Heart left ventricle (tissue), 16 donors: ENCODE data around the gene DENND1B. TPM values are rescaled to one million over a fixed set of nuclear protein-coding genes. Genes with fewer than 3 reads are reported as not detected.

Experiments
- ATAC-seq, 4 donors: fragments of 200-7000 bp; cut with Tn5 transposase; one replicate each; pipeline ENCODE4 v1.9.1; 2020 to 2022; ENCODE audit warnings: moderate library complexity in 4 of 4, mild to moderate bottlenecking in 3 of 4, moderate number of reproducible peaks in 1 of 4
- DNase-seq, 5 donors: peaks; one replicate each; pipeline ENCODE4 v3.0.0-alpha.2; 2020
- H3K27ac ChIP-seq, 12 donors: fragments of 200-600 bp; sonication (generic) in 4 of 12; one replicate each; pipeline versions ENCODE4 v1.5.0 to v1.8.0; 2016 to 2022; ENCODE audit warnings: mild to moderate bottlenecking in 2 of 12
- H3K27me3 ChIP-seq, 9 donors: fragments of 200-600 bp; sonication (generic) in 2 of 9; one replicate each; pipeline versions ENCODE4 v1.5.1 to v1.8.0; 2016 to 2022; ENCODE audit warnings: mild to moderate bottlenecking in 3 of 9
- H3K36me3 ChIP-seq, 9 donors: fragments of 200-600 bp; sonication (generic) in 2 of 9; one replicate each; pipeline versions ENCODE4 v1.5.0 to v1.8.0; 2018 to 2022; ENCODE audit warnings: mild to moderate bottlenecking in 2 of 9
- H3K4me1 ChIP-seq, 12 donors: fragments of 200-600 bp; sonication (generic) in 4 of 12; one replicate each; pipeline versions ENCODE4 v1.5.0 to v1.8.0; 2016 to 2022; ENCODE audit warnings: mild to moderate bottlenecking in 3 of 12
- H3K4me3 ChIP-seq, 12 donors: fragments of 200-600 bp; sonication (generic) in 4 of 12; one replicate each; pipeline versions ENCODE4 v1.5.0 to v1.8.0; 2017 to 2022; ENCODE audit warnings: mild to moderate bottlenecking in 9 of 12, moderate library complexity in 4 of 12
- H3K9me3 ChIP-seq, 12 donors: fragments of 200-600 bp; sonication (generic) in 4 of 12; one replicate each; pipeline versions ENCODE4 v1.5.0 to v1.8.0; 2016 to 2022; ENCODE audit warnings: mild to moderate bottlenecking in 1 of 12
- CTCF ChIP-seq, 12 donors: fragments of 200-600 bp; sonication (generic) in 4 of 12; IDR thresholded peaks; one replicate each; pipeline versions ENCODE4 v1.5.0 to v1.8.0; 2018 to 2022; ENCODE audit warnings: antibody characterized with exemption in 12 of 12, mild to moderate bottlenecking in 5 of 12
- POLR2A ChIP-seq, 2 donors: fragments of 450-650 bp; IDR thresholded peaks; one replicate each; pipeline ENCODE4 v1.6.1; 2017; ENCODE audit warnings: antibody characterized with exemption in 2 of 2, mild to moderate bottlenecking in 2 of 2, moderate library complexity in 2 of 2
- WGBS, 4 donors: extraction: QIAGEN DNeasy Blood & Tissue Kit in 2 of 4; methylation state at CpG; one replicate each; pipeline versions ENCODE4 v1.1.5 to v1.1.7; 2013 to 2018; 5-methylcytosine and 5-hydroxymethylcytosine counted together
- intact Hi-C, 10 donors: fragments of 100-400 bp; cut with DNase I; formaldehyde crosslinking; loops; one replicate each; pipeline versions ENCODE4 v1.11.1 to v1.14.2; 2022
- polyA plus RNA-seq, 2 donors: library from polyadenylated mRNA; stranded (reverse); fragments of 200-250 nt; gene quantifications; one replicate each; pipeline ENCODE4 v1.2.3, GENCODE V29; 2013
- total RNA-seq, 9 donors: library from RNA; depleted of rRNA in 2 of 9; stranded (reverse); fragments of >200 nt in 2 of 9; fragmentation: NEBNext Ultra II Directional in 3 of 9; extraction: Animal tissue kit (Norgen Biotek cat#: 25700) in 3 of 9; gene quantifications; one replicate each; pipeline versions ENCODE4 v1.1.0 to v1.2.4, GENCODE V29; 2016 to 2023
- donor health status: ischemic (EF 13 %, LVEDD 7.1; RV severe dilation, severe dysfunction).
- donor health status: healthy with polysubstance abuse.
- donor health status: DM: no; HTN: yes; CAD: no.
- donor health status: DM: no; HTN: no; CAD: no.
- donor health status: ischemic (EF 25% LVEDD 6.9; RV normal size, moderate dysfunction).
- donor health status: ischemic (EF 25% LVEDD 5.7; RV mildly dilated, moderate dysfunction).
- donor health status: healthy.
- donor health status: DM: yes; HTN: yes; CAD: no.
- donor health status: ischemic (EF 35%, LVEDD 5.7; RV mildly dilated, moderate dysfunction).
- donor health status: nonischemic (EF 11% LVEDD 7.7; RV severe dilation, severe dysfunction).
- donor health status: DM: yes; HTN: yes; CAD: no.
- donor health status: PGD.
- donor health status: ischemic (EF 29% LVEDD 5.4; RV normal size, mild dysfunction).
- donor health status: nonischemic (EF 23%, LVEDD 6.1; RV moderate dilation, normal function).

The DENND1B gene
- total and polyA plus RNA-seq, 11 donors = 4.0 to 31.4 (median 21.0) TPM

DNA sequence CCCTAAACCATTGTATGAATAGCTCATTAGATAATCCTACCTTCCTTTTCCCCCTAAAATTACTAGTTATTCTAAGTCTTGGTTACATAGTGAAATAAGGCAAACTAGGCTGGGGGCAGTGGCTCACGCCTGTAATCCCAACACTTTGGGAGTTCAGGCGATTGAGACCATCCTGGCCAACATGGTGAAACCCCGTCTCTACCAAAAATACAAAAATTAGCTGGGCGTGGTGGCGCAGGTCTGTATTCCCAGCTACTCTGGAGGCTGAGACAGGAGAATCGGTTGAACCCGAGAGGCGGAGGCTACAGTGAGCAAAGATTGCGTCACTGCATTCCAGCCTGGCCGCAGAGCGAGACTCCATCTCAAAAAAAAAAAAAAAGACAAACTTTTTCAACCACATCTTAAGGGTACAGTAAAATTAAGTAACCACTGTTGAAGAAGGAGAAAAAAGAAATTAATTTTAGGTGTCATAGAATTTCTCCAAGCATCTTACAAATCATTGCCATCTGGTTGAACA lies 108.5 kb downstream of the DENND1B start:
- Histone ChIP-seq H3K9me3 (no peaks in the 10 kb centered on the region), H3K4me3 (no peak overlapping the region), H3K27me3 (no peaks in the 10 kb centered on the region), H3K4me1 (no peaks in the 10 kb centered on the region), H3K36me3 (no peaks in the 10 kb centered on the region), H3K27ac (no peak overlapping the region)
- WGBS, 4 donors = 92 to 97% (median 94%) methylated on average over 11 of the region's 11 CpGs
- intact Hi-C loops = no loop called here
- no peak for DNase-seq
- ATAC-seq = no peak
- TF ChIP-seq CTCF (IDR thresholded peaks at IDR 0.05) = no peak
- TF ChIP-seq POLR2A (IDR thresholded peaks at IDR 0.05) = no peak

GRCh38 chr1:197664391-197664790 lies 110.9 kb downstream of the DENND1B start:
- WGBS, 4 donors = 92 to 97% (median 96%) methylated on average over 1 of the region's 1 CpG
- peaks cover 0 to 16% (median 3%) of the 10 kb centered on the region in 12 donors for H3K4me1 ChIP-seq
- TF ChIP-seq CTCF (IDR thresholded peaks at IDR 0.05) (no peak), POLR2A (IDR thresholded peaks at IDR 0.05) (no peak)

DNA sequence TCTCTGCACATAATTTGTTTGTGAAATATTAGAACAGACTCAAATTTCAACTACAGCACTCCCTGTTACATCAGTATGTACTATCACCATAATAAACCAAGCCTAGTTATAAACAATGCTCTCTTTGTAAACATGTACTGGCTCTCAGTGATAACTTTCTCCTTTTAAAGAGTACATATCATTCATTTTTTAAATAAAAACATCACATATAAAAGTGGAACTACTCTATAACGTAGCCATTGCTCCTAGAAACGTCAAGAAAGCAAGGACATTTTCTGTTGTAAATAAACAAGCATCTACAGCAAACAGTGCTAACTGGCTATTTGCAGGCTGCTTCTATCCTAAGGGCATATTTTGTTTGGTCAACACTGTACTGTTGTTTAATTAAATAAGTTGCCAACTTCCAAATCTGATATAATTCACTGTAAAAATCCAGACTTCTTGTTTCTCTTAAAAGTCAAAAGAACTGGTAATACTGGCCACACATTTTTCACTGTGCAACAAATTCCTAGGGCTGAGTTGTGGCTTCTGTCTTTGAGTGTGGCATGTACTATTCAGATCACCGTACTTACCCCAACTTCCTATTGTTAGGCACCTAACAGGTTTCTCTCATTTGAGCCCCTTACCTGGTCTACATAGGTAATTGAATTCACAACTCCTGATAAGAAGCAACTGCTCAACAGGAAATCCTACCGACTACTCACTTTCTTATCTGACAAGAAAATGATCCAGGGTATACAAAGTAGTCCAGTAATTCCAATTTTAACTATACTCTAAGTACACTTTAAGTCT lies 111.9 kb downstream of the DENND1B start:
- no peak overlapping the region for H3K27ac ChIP-seq
- H3K27me3 ChIP-seq = no peaks in the 10 kb centered on the region
- H3K4me1 ChIP-seq = peaks cover 0 to 16% (median 3%) of the 10 kb centered on the region in 12 donors
- H3K4me3 ChIP-seq = no peak overlapping the region
- no peaks in the 10 kb centered on the region for H3K36me3 ChIP-seq
- 68 to 73% (median 70%) methylated on average over 4 of the region's 4 CpGs for WGBS, 4 donors
- TF ChIP-seq CTCF (IDR thresholded peaks at IDR 0.05) = no peak
- TF ChIP-seq POLR2A (IDR thresholded peaks at IDR 0.05) = no peak
- no peak for DNase-seq
- ATAC-seq = no peak
- H3K9me3 ChIP-seq = no peaks in the 10 kb centered on the region
- intact Hi-C loops = no loop called here

More at GRCh38 chr1:197664391-197664790, 110.9 kb downstream of the DENND1B start:
- Histone ChIP-seq H3K36me3 (no peaks in the 10 kb centered on the region), H3K27me3 (no peaks in the 10 kb centered on the region), H3K4me3 (no peak overlapping the region), H3K9me3 (no peaks in the 10 kb centered on the region), H3K27ac (no peak overlapping the region)
- no peak for DNase-seq
- intact Hi-C loops = no loop called here
- ATAC-seq = no peak

DNA sequence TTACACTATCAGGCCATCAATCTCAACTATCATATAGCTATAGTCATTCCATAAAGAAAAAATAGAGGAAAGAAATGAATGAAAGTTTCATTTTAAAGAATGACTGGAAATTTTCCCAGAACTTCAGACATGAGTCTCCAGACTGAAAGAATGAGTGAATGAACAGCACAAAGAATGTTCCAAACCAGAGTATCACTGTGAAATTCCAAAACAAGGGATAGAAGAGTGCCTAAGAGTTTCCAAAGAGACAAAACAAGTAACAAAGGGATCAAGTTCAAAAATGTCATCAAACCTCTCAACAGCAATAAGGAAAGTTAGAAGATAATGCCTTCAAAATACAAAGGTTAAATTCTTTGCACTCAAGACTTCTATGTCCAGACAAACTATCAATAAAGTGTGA lies 114.9 kb downstream of the DENND1B start:
- TF ChIP-seq POLR2A (IDR thresholded peaks at IDR 0.05) = no peak
- no peak for TF ChIP-seq CTCF (IDR thresholded peaks at IDR 0.05)
- peaks cover 0 to 16% (median 3%) of the 10 kb centered on the region in 12 donors for H3K4me1 ChIP-seq
- no peak overlapping the region for H3K4me3 ChIP-seq
- no peaks in the 10 kb centered on the region for H3K36me3 ChIP-seq
- H3K27ac ChIP-seq = no peak overlapping the region
- DNase-seq (no peak), ATAC-seq (no peak)
- no peaks in the 10 kb centered on the region for H3K9me3 ChIP-seq
- no peaks in the 10 kb centered on the region for H3K27me3 ChIP-seq
- intact Hi-C loops = no loop called here
